Calu3 (cell line): ENCODE results near the gene CORO1C. TPM values are rescaled to one million over a fixed set of nuclear protein-coding genes. Genes with fewer than 3 reads are reported as not detected.

Source experiments
- BruUV-seq: library from RNA; stranded (reverse); fragments of 400-500 nt; replicated peaks from 2 replicates; lab custom pipeline; 2021; lab: Mats Ljungman, UMichigan
- CTCF ChIA-PET: fragments of 300-600 bp; sonication (Branson Sonifier 250); formaldehyde crosslinking; loops from one replicate; lab custom pipeline; 2022; ENCODE audit warnings: antibody characterized with exemption; lab: Charles Lee
- DNase-seq: peaks from one replicate; pipeline ENCODE4 v3.0.0; 2022
- H3K27ac Mint-ChIP-seq: one replicate; pipeline ENCODE4 v1.8.0; 2022; ENCODE audit warnings: mixed read lengths; ENCODE audit not compliant: unreplicated experiment
- H3K27me3 Mint-ChIP-seq: one replicate; pipeline ENCODE4 v1.8.0; 2022; ENCODE audit warnings: mixed read lengths; ENCODE audit not compliant: unreplicated experiment
- H3K36me3 Mint-ChIP-seq: one replicate; pipeline ENCODE4 v1.8.0; 2022; ENCODE audit warnings: mild to moderate bottlenecking, moderate library complexity, mixed read lengths; ENCODE audit not compliant: insufficient read depth, unreplicated experiment
- H3K4me1 Mint-ChIP-seq: one replicate; pipeline ENCODE4 v1.8.0; 2022; ENCODE audit warnings: mild to moderate bottlenecking, low read depth, mixed read lengths; ENCODE audit not compliant: unreplicated experiment
- H3K4me3 Mint-ChIP-seq: one replicate; pipeline ENCODE4 v1.8.0; 2022; ENCODE audit warnings: mild to moderate bottlenecking, low read depth, moderate library complexity, mixed read lengths; ENCODE audit not compliant: unreplicated experiment
- H3K9me3 Mint-ChIP-seq: one replicate; pipeline ENCODE4 v1.8.0; 2022; ENCODE audit warnings: low read depth, mixed read lengths; ENCODE audit not compliant: unreplicated experiment
- CTCF ChIP-seq: fragments of 200-600 bp; IDR thresholded peaks from one replicate; pipeline ENCODE4 v1.8.0; 2022; ENCODE audit warnings: antibody characterized with exemption; ENCODE audit not compliant: unreplicated experiment
- intact Hi-C: fragments of 100-400 bp; cut with micrococcal nuclease; formaldehyde crosslinking; loops from one replicate; pipeline ENCODE4 v1.10.0; 2022; ENCODE audit not compliant: unreplicated experiment
- total RNA-seq: library from RNA; stranded (reverse); gene quantifications from 2 replicates; pipeline ENCODE4 v1.2.3, GENCODE V29; 2022

Gene CORO1C
- total RNA-seq, 1 experiment from 2014 or later, result 252 TPM

- Mint-ChIP-seq H3K27ac (no peak overlapping the region), H3K9me3 (no peaks in the 10 kb centered on the region), H3K36me3 (peaks cover 31% of the 10 kb centered on the region), H3K4me3 (no peak overlapping the region), H3K27me3 (no peaks in the 10 kb centered on the region), H3K4me1 (peaks cover 40% of the 10 kb centered on the region)
- no peak for TF ChIP-seq CTCF
- no peak for DNase-seq
- intact Hi-C loops, result no loop called here
- CTCF ChIA-PET, result interaction anchor here (0.6 to 0.7 kb wide), 2 partner anchors 11 to 385 kb away, joined by 4 read pairs; no protein-coding TSS in a partner anchor
- no TSS peak for BruUV-seq
Observed at GRCh38 chr12:108704527-108704926, 26.8 kb downstream of the CORO1C start.

GRCh38 chr12:108702595-108703320 lies 28.6 kb downstream of the CORO1C start:
- H3K4me3 Mint-ChIP-seq, result no peak overlapping the region
- no peak overlapping the region for H3K27ac Mint-ChIP-seq
- peaks cover 40% of the 10 kb centered on the region for H3K4me1 Mint-ChIP-seq
- peaks cover 49% of the 10 kb centered on the region for H3K36me3 Mint-ChIP-seq
- TF ChIP-seq CTCF, result no peak
- no peaks in the 10 kb centered on the region for H3K9me3 Mint-ChIP-seq
- H3K27me3 Mint-ChIP-seq, result no peaks in the 10 kb centered on the region
- no TSS peak for BruUV-seq
- no peak for DNase-seq
- CTCF ChIA-PET, result interaction anchor here (1.6 kb wide), 2 partner anchors 11 to 12 kb away, joined by 3 to 5 read pairs; no protein-coding TSS in a partner anchor
- intact Hi-C loops, result no loop called here

GRCh38 chr12:108701779-108702441 lies 29.4 kb downstream of the CORO1C start:
- CTCF ChIA-PET, result interaction anchor here (1.6 kb wide), 2 partner anchors 10 to 13 kb away, joined by 3 to 5 read pairs; no protein-coding TSS in a partner anchor
- H3K9me3 Mint-ChIP-seq, result no peaks in the 10 kb centered on the region
- H3K4me1 Mint-ChIP-seq, result peaks cover 40% of the 10 kb centered on the region
- no peaks in the 10 kb centered on the region for H3K27me3 Mint-ChIP-seq
- peaks cover 55% of the 10 kb centered on the region for H3K36me3 Mint-ChIP-seq
- intact Hi-C loops, result no loop called here
- no peak for TF ChIP-seq CTCF
- H3K4me3 Mint-ChIP-seq, result no peak overlapping the region
- no peak for DNase-seq
- BruUV-seq, result no TSS peak
- no peak overlapping the region for H3K27ac Mint-ChIP-seq

- peaks cover 56% of the 10 kb centered on the region for H3K36me3 Mint-ChIP-seq
- DNase-seq, result no peak
- H3K4me1 Mint-ChIP-seq, result peaks cover 47% of the 10 kb centered on the region
- CTCF ChIA-PET, result interaction anchor here (1.6 kb wide), 1 partner anchor 9 kb away, joined by 5 read pairs; no protein-coding TSS in a partner anchor
- H3K27me3 Mint-ChIP-seq, result no peaks in the 10 kb centered on the region
- no TSS peak for BruUV-seq
- H3K9me3 Mint-ChIP-seq, result no peaks in the 10 kb centered on the region
- intact Hi-C loops, result no loop called here
- H3K27ac Mint-ChIP-seq, result no peak overlapping the region
- no peak for TF ChIP-seq CTCF
- H3K4me3 Mint-ChIP-seq, result no peak overlapping the region
Observed at GRCh38 chr12:108700833-108701541, 30.3 kb downstream of the CORO1C start.
